H1 (cell line): ENCODE results near the gene TOPORS. TPM values are rescaled to one million over a fixed set of nuclear protein-coding genes. Genes with fewer than 3 reads are reported as not detected.

Source experiments
- CTCF ChIA-PET: fragments of 300-600 bp; sonication (Branson Sonifier 250); formaldehyde crosslinking; loops from one replicate; lab custom pipeline; 2021; ENCODE audit not compliant: partially characterized antibody; lab: Charles Lee
- POLR2A ChIA-PET: fragments of 300-600 bp; sonication (Branson Sonifier 250); formaldehyde crosslinking; loops from one replicate; lab custom pipeline; 2021; ENCODE audit warnings: inconsistent platforms; ENCODE audit not compliant: partially characterized antibody; lab: Charles Lee
- DNase-seq, 2 experiments: peaks; one replicate each; pipeline versions ENCODE4 v3.0.0 to v3.0.0-alpha.2; 2010 to 2022; ENCODE audit warnings: low spot score in 2 of 2, low read depth in 1 of 2, mixed read lengths in 1 of 2
- FAIRE-seq: peaks from 2 replicates; lab custom pipeline; 2011; peaks lifted over from hg19 to GRCh38; lab: Jason Lieb, UNC
- H2AFZ ChIP-seq: 2 replicates; pipeline ENCODE4 v1.8.1; 2012; ENCODE audit warnings: low read length, inconsistent platforms
- H2AK5ac ChIP-seq: 2 replicates; pipeline ENCODE4 v1.6.1; 2013; ENCODE audit warnings: low read depth, low read length
- H2BK120ac ChIP-seq: replicated peaks from 2 replicates; pipeline ENCODE3; 2013; ENCODE audit warnings: low read depth, low read length, inconsistent platforms
- H2BK12ac ChIP-seq: 2 replicates; pipeline ENCODE4 v1.6.1; 2013; ENCODE audit warnings: low read depth, low read length
- H2BK15ac ChIP-seq: 2 replicates; pipeline ENCODE4 v1.6.1; 2013; ENCODE audit warnings: low read length
- H2BK20ac ChIP-seq: 2 replicates; pipeline ENCODE4 v1.6.1; 2013; ENCODE audit warnings: low read length
- H2BK5ac ChIP-seq: 2 replicates; pipeline ENCODE4 v1.6.1; 2013; ENCODE audit warnings: low read depth, low read length
- H3K14ac ChIP-seq: 2 replicates; pipeline ENCODE4 v1.6.1; 2013; ENCODE audit warnings: inconsistent platforms; ENCODE audit not compliant: insufficient read length
- H3K18ac ChIP-seq: 2 replicates; pipeline ENCODE4 v1.6.1; 2013; ENCODE audit warnings: low read length; ENCODE audit errors: extremely low read depth
- H3K23ac ChIP-seq: 2 replicates; pipeline ENCODE4 v1.6.1; 2013; ENCODE audit warnings: inconsistent platforms; ENCODE audit not compliant: insufficient read length
- H3K23me2 ChIP-seq: 2 replicates; pipeline ENCODE4 v1.6.1; 2013; ENCODE audit warnings: low read depth, low read length
- H3K27ac ChIP-seq: 2 replicates; pipeline ENCODE4 v1.6.1; 2011; ENCODE audit warnings: low read depth, low read length, inconsistent platforms
- H3K27me3 ChIP-seq, 4 experiments: replicated peaks in 1 of 4; 1 replicate in 1 of 4; 2 replicates in 3 of 4; pipeline versions ENCODE4 v1.6.1 to v1.8.1; 2011 to 2013; ENCODE audit warnings: low read length in 3 of 4, mild to moderate bottlenecking in 3 of 4, inconsistent platforms in 2 of 4, mixed read lengths in 2 of 4, moderate library complexity in 1 of 4; ENCODE audit not compliant: control insufficient read depth in 3 of 4, insufficient read depth in 3 of 4; ENCODE audit errors: extremely low read depth in 1 of 4
- H3K36me3 ChIP-seq, 4 experiments: 2 replicates each; pipeline versions ENCODE4 v1.6.1 to v1.8.1; 2011 to 2013; ENCODE audit warnings: mild to moderate bottlenecking in 4 of 4, low read length in 3 of 4, moderate library complexity in 2 of 4, control low read depth in 1 of 4, inconsistent platforms in 1 of 4; ENCODE audit not compliant: insufficient read depth in 4 of 4, control insufficient read depth in 2 of 4
- H3K4ac ChIP-seq: replicated peaks from 2 replicates; pipeline ENCODE3; 2013; ENCODE audit warnings: low read length, low read depth, mixed read lengths, inconsistent platforms; ENCODE audit not compliant: insufficient read length
- H3K4me1 ChIP-seq, 4 experiments: replicated peaks in 1 of 4; 1 replicate in 1 of 4; 2 replicates in 3 of 4; pipeline versions ENCODE4 v1.6.1 to v1.8.1; 2011 to 2013; ENCODE audit warnings: low read length in 3 of 4, inconsistent platforms in 2 of 4, mixed read lengths in 1 of 4; ENCODE audit not compliant: insufficient read depth in 4 of 4, control insufficient read depth in 3 of 4
- H3K4me2 ChIP-seq, 2 experiments: 2 replicates each; pipeline versions ENCODE4 v1.6.1 to v1.8.1; 2011 to 2013; ENCODE audit warnings: low read depth in 2 of 2, low read length in 2 of 2, control low read depth in 1 of 2, inconsistent platforms in 1 of 2, mild to moderate bottlenecking in 1 of 2; ENCODE audit not compliant: insufficient read depth in 1 of 2
- H3K4me3 ChIP-seq, 4 experiments: fragments of 200-600, 300-600 bp in 1 of 4; sonication (generic), shearing (Covaris generic), sonication (Bioruptor Twin) in 1 of 4; 2 replicates each; pipeline versions ENCODE4 v1.5.1 to v1.8.1; 2011 to 2016; ENCODE audit warnings: low read length in 4 of 4, low read depth in 3 of 4, control low read depth in 2 of 4, inconsistent platforms in 2 of 4, mild to moderate bottlenecking in 2 of 4, mixed read lengths in 1 of 4, moderate library complexity in 1 of 4; ENCODE audit not compliant: insufficient read depth in 2 of 4; ENCODE audit errors: extremely low read depth in 1 of 4
- H3K56ac ChIP-seq: replicated peaks from 2 replicates; pipeline ENCODE3; 2013; ENCODE audit warnings: low read depth, mild to moderate bottlenecking, mixed read lengths, low read length, inconsistent platforms; ENCODE audit not compliant: insufficient read length
- H3K79me1 ChIP-seq: 2 replicates; pipeline ENCODE4 v1.6.1; 2013; ENCODE audit warnings: low read depth, low read length, control low read depth
- H3K79me2 ChIP-seq, 2 experiments: 2 replicates each; pipeline versions ENCODE4 v1.6.1 to v1.8.1; 2012 to 2013; ENCODE audit warnings: low read length in 2 of 2, mild to moderate bottlenecking in 2 of 2, inconsistent platforms in 1 of 2; ENCODE audit not compliant: insufficient read depth in 2 of 2, control insufficient read depth in 1 of 2
- H3K9ac ChIP-seq, 4 experiments: replicated peaks in 1 of 4; 1 replicate in 1 of 4; 2 replicates in 3 of 4; pipeline versions ENCODE4 v1.6.1 to v1.8.1; 2011 to 2013; ENCODE audit warnings: low read depth in 3 of 4, low read length in 3 of 4, control low read depth in 2 of 4, mild to moderate bottlenecking in 2 of 4, moderate library complexity in 2 of 4, inconsistent platforms in 1 of 4; ENCODE audit errors: extremely low read depth in 1 of 4
- H3K9me3 ChIP-seq, 2 experiments: 2 replicates each; pipeline versions ENCODE4 v1.6.1 to v1.8.1; 2012 to 2013; ENCODE audit warnings: mild to moderate bottlenecking in 2 of 2, moderate library complexity in 2 of 2, control low read depth in 1 of 2, inconsistent platforms in 1 of 2, low read depth in 1 of 2, low read length in 1 of 2, mixed read lengths in 1 of 2; ENCODE audit not compliant: insufficient read depth in 2 of 2
- H4K20me1 ChIP-seq, 2 experiments: replicated peaks in 1 of 2; 2 replicates each; pipeline versions ENCODE3 to v1.8.1; 2011 to 2013; ENCODE audit warnings: inconsistent platforms in 2 of 2, low read length in 2 of 2, mild to moderate bottlenecking in 1 of 2; ENCODE audit not compliant: insufficient read depth in 2 of 2, control insufficient read depth in 1 of 2
- H4K5ac ChIP-seq: 2 replicates; pipeline ENCODE4 v1.6.1; 2013; ENCODE audit warnings: low read length, low read depth, mixed read lengths, inconsistent platforms; ENCODE audit not compliant: insufficient read length
- H4K8ac ChIP-seq: 2 replicates; pipeline ENCODE4 v1.8.0; 2013; ENCODE audit warnings: mild to moderate bottlenecking, moderate library complexity, low read length, inconsistent platforms; ENCODE audit not compliant: insufficient read depth; ENCODE audit errors: extremely low read depth
- H4K91ac ChIP-seq: replicated peaks from 2 replicates; pipeline ENCODE3; 2013; ENCODE audit warnings: low read length, mixed read lengths, inconsistent platforms; ENCODE audit not compliant: insufficient read length
- JUN ChIP-seq: IDR thresholded peaks from 2 replicates; pipeline ENCODE4 v1.6.1; 2011; ENCODE audit warnings: low read depth, mild to moderate bottlenecking, improper control_type of control experiment, low read length
- NANOG ChIP-seq: IDR thresholded peaks from 2 replicates; pipeline ENCODE4 v1.6.1; 2011; ENCODE audit warnings: low read length, low read depth, mild to moderate bottlenecking, inconsistent platforms; ENCODE audit not compliant: insufficient read depth, poor library complexity, severe bottlenecking
- WGBS, 2 experiments: shearing (Covaris generic) in 1 of 2; methylation state at CpG; one replicate each; pipeline versions ENCODE4 v1.1.6 to v1.1.7; 2013 to 2015; ENCODE audit warnings: low lambda C conversion rate in 2 of 2, mixed read lengths in 2 of 2, inconsistent platforms in 1 of 2, low coverage in 1 of 2, missing lambda C conversion rate in 1 of 2; ENCODE audit not compliant: insufficient replicate concordance in 2 of 2, insufficient coverage in 1 of 2, insufficient read length in 1 of 2; ENCODE audit errors: extremely low coverage in 1 of 2, missing lambda C conversion rate in 1 of 2; 5-methylcytosine and 5-hydroxymethylcytosine counted together
- polyA plus RNA-seq, 7 experiments: library from polyadenylated mRNA; depleted of rRNA in 3 of 7; stranded (reverse) in 5 of 7; unstranded in 2 of 7; fragments of >200 nt in 5 of 7; fragments of 200-250 nt in 2 of 7; gene quantifications; 1 replicate in 5 of 7; 2 replicates in 1 of 7; 4 replicates in 1 of 7; pipeline versions ENCODE4 v1.2.1 to v1.2.3, GENCODE V29; 2011 to 2013; ENCODE audit warnings: missing spikeins in 2 of 7, mixed read lengths in 2 of 7
- total RNA-seq: library from RNA; stranded (reverse); fragmentation: NEBNext Ultra II Directional; extraction: Animal tissue kit (Norgen Biotek cat#: 25700); gene quantifications from 2 replicates; pipeline ENCODE4 v1.2.1, GENCODE V29; 2021

Gene TOPORS
- total and polyA plus RNA-seq, 2 of the 8 experiments (the other 6 are each of a cell fraction or from before 2014, with no cell fraction given) = 10.3 to 30.7 TPM

GRCh38 chr9:32490601-32491000 lies 61.8 kb downstream of the TOPORS start:
- Histone ChIP-seq H2BK15ac (no peak overlapping the region), H4K8ac (no peak overlapping the region), H2BK5ac (no peak overlapping the region), H3K27me3 (no peaks in the 10 kb centered on the region), H3K9me3 (no peaks in the 10 kb centered on the region), H3K14ac (no peak overlapping the region), H3K56ac (no peak overlapping the region), H2BK12ac (no peak overlapping the region), H2AFZ (no peak overlapping the region), H2AK5ac (no peak overlapping the region), H3K79me1 (no peaks in the 10 kb centered on the region), H3K4me1 (peaks cover 0 to 2% (median 0%) of the 10 kb centered on the region in 4 experiments; a peak in 1 of 7 replicates), H4K20me1 (no peaks in the 10 kb centered on the region), H3K36me3 (peaks cover 0 to 15% (median 9%) of the 10 kb centered on the region in 4 experiments; a peak in 5 of 8 replicates), H3K27ac (no peak overlapping the region), H2BK120ac (no peak overlapping the region), H3K4me3 (no peak overlapping the region), H2BK20ac (no peak overlapping the region), H3K9ac (no peak overlapping the region), H4K91ac (no peak overlapping the region), H3K4ac (no peak overlapping the region), H3K18ac (no peak overlapping the region), H3K23me2 (no peaks in the 10 kb centered on the region), H4K5ac (no peak overlapping the region), H3K79me2 (no peaks in the 10 kb centered on the region), H3K4me2 (no peak overlapping the region), H3K23ac (no peak overlapping the region)
- ChIA-PET POLR2A (no interaction called here), CTCF (interaction anchor here (0.6 to 3.7 kb wide), 2 partner anchors 112 to 115 kb away, joined by 3 to 15 read pairs; no protein-coding TSS in a partner anchor)
- FAIRE-seq (no peak), DNase-seq (no peak)
- WGBS, 2 experiments = 70% methylated on average over 3 of the region's 3 CpGs; no CpG with 5 or more reads in 1 of the 2 experiments
- TF ChIP-seq JUN (no peak), NANOG (no peak)

Other genes starting within 250 kb of the TOPORS start
- gene ACO1, start 167.9 kb downstream of the TOPORS start, total RNA-seq = 45.4 and 49.8 TPM in 2 replicates
- gene ACO1, start 167.9 kb downstream of the TOPORS start, polyA plus RNA-seq (2011; rRNA removed) = 29.3 and 39.3 TPM in 2 replicates
- gene RIGI, start 26.4 kb downstream of the TOPORS start, total RNA-seq = 6.6 and 6.7 TPM in 2 replicates
- gene RIGI, start 26.4 kb downstream of the TOPORS start, polyA plus RNA-seq (2011; rRNA removed) = 1.5 and 3.1 TPM in 2 replicates
- gene SMIM27, start 259 bp downstream of the TOPORS start, total RNA-seq = 15.8 and 18.1 TPM in 2 replicates
- 3.6 and 4.3 TPM in 2 replicates for gene SMIM27, start 259 bp downstream of the TOPORS start, polyA plus RNA-seq (2011; rRNA removed)
- gene NDUFB6, start 20.6 kb upstream of the TOPORS start, total RNA-seq = 61.4 and 62.5 TPM in 2 replicates
- 43.6 and 55.8 TPM in 2 replicates for gene NDUFB6, start 20.6 kb upstream of the TOPORS start, polyA plus RNA-seq (2011; rRNA removed)
- not detected in 2 replicates for gene TAF1L, start 83.1 kb upstream of the TOPORS start, total RNA-seq
- gene TAF1L, start 83.1 kb upstream of the TOPORS start, polyA plus RNA-seq (2011; rRNA removed) = 0.02 TPM in 1 of 2 replicates, not detected in the other
- gene TMEM215, start 231.0 kb upstream of the TOPORS start, total RNA-seq = 0.36 and 0.67 TPM in 2 replicates
- 0.27 and 0.33 TPM in 2 replicates for gene TMEM215, start 231.0 kb upstream of the TOPORS start, polyA plus RNA-seq (2011; rRNA removed)